NCI-H1105 (cell line): ENCODE results near the gene KRTCAP2.
"Not testable (repeated sequence)": the region's sequence is repeated elsewhere in the genome, so short reads cannot be mapped to it uniquely, and the experiment has no call there.

ENCODE experiments used
- DNase-seq: peaks from one replicate; lab custom pipeline; 2025; lab: John Stamatoyannopoulos, UW

The KRTCAP2 gene

GRCh38 chr1:155172732-155173477 lies at the start of gene KRTCAP2:
TSS of gene KRTCAP2 (minus strand) at chr1:155173304. CDS start at chr1:155173224, 80 bp downstream.
- peak; percentile 96 for DNase-seq

- not testable (repeated sequence) for DNase-seq
Measured at GRCh38 chr1:155220211-155220965, 47.3 kb upstream of the KRTCAP2 start.

GRCh38 chr1:155219592-155220031 lies 46.5 kb upstream of the KRTCAP2 start:
- DNase-seq, result peak; percentile 51

- peak; percentile 73 for DNase-seq
Measured at GRCh38 chr1:155218854-155219591, 45.9 kb upstream of the KRTCAP2 start.

GRCh38 chr1:155214702-155215101 lies 41.6 kb upstream of the KRTCAP2 start:
- DNase-seq, result not testable (repeated sequence)

- DNase-seq, result not testable (repeated sequence)
Measured at GRCh38 chr1:155212051-155212440, 38.9 kb upstream of the KRTCAP2 start.

GRCh38 chr1:155211381-155212050 lies 38.4 kb upstream of the KRTCAP2 start:
- not testable (repeated sequence) for DNase-seq

GRCh38 chr1:155210314-155211104 lies 37.4 kb upstream of the KRTCAP2 start:
- DNase-seq, result no peak

GRCh38 chr1:155209312-155209721 lies 36.2 kb upstream of the KRTCAP2 start:
- DNase-seq, result no peak

- peak; percentile 90 for DNase-seq
Measured at GRCh38 chr1:155208541-155209311, 35.6 kb upstream of the KRTCAP2 start, which contains the start of gene MTX1. TSS of gene MTX1 (plus strand) at chr1:155208695. CDS start at chr1:155208805, 110 bp downstream.

- peak; percentile 64 for DNase-seq
Measured at GRCh38 chr1:155207806-155208540, 34.9 kb upstream of the KRTCAP2 start, which contains the start of gene THBS3. TSS of gene THBS3 (minus strand) at chr1:155207897. CDS start at chr1:155207876, 21 bp downstream.

- peak; percentile 85 for DNase-seq
Measured at GRCh38 chr1:155206891-155207805, 34.0 kb upstream of the KRTCAP2 start.

- no peak for DNase-seq
Measured at GRCh38 chr1:155205969-155206593, 33.0 kb upstream of the KRTCAP2 start.

GRCh38 chr1:155205035-155205434 lies 31.9 kb upstream of the KRTCAP2 start:
- DNase-seq, result no peak

GRCh38 chr1:155202731-155203515 lies 29.8 kb upstream of the KRTCAP2 start:
- DNase-seq, result no peak

GRCh38 chr1:155202198-155202597 lies 29.1 kb upstream of the KRTCAP2 start:
- DNase-seq, result no peak

- no peak for DNase-seq
Measured at GRCh38 chr1:155200920-155201319, 27.8 kb upstream of the KRTCAP2 start.
